Measurements from ENCODE around the gene NEK3.
A peak's percentile ranks its signal among the peaks of the same experiment; 100 is the strongest.
"Not testable (repeated sequence)": the region's sequence is repeated elsewhere in the genome, so short reads cannot be mapped to it uniquely, and the experiment has no call there.

NEK3 gene

GRCh38 chr13:52165411-52165810 lies 6.0 kb upstream of the NEK3 start:
- DNase-seq: no peak

GRCh38 chr13:52164989-52165388 lies 5.6 kb upstream of the NEK3 start:
- DNase-seq: no peak

- DNase-seq: not testable (repeated sequence)
Observed at GRCh38 chr13:52163878-52164277, 4.5 kb upstream of the NEK3 start.

GRCh38 chr13:52162279-52163101 lies 3.1 kb upstream of the NEK3 start:
- DNase-seq: no peak

GRCh38 chr13:52161181-52161646 lies 1.8 kb upstream of the NEK3 start:
- no peak for DNase-seq

- DNase-seq: no peak
Observed at GRCh38 chr13:52160506-52160905, 1.1 kb upstream of the NEK3 start.

GRCh38 chr13:52160053-52160452 lies 656 bp upstream of the NEK3 start:
- no peak for DNase-seq

GRCh38 chr13:52158629-52159158 lies 703 bp downstream of the NEK3 start:
- DNase-seq: no peak

- no peak for DNase-seq
Observed at GRCh38 chr13:52156724-52157261, 2.6 kb downstream of the NEK3 start.

GRCh38 chr13:52155177-52155576 lies 4.2 kb downstream of the NEK3 start:
- no peak for DNase-seq

- DNase-seq: no peak
Observed at GRCh38 chr13:52147225-52147624, 12.2 kb downstream of the NEK3 start.

GRCh38 chr13:52141299-52141698 lies 18.1 kb downstream of the NEK3 start:
- no peak for DNase-seq

GRCh38 chr13:52137489-52137888 lies 21.9 kb downstream of the NEK3 start:
- no peak for DNase-seq

- no peak for DNase-seq
Observed at GRCh38 chr13:52136763-52137162, 22.6 kb downstream of the NEK3 start.

- no peak for DNase-seq
Observed at GRCh38 chr13:52130641-52131040, 28.8 kb downstream of the NEK3 start.

GRCh38 chr13:52128714-52129700 lies 30.4 kb downstream of the NEK3 start, which contains the start of gene NEK5:
Gene NEK5 (minus strand): TSS chr13:52129073. CDS start chr13:52127482, 1,591 bp downstream.
- DNase-seq: peak; percentile 61

GRCh38 chr13:52127783-52128702 lies 31.4 kb downstream of the NEK3 start:
- peak; percentile 56 for DNase-seq

- DNase-seq: no peak
Observed at GRCh38 chr13:52127378-52127777, 32.0 kb downstream of the NEK3 start.

GRCh38 chr13:52125547-52125946 lies 33.9 kb downstream of the NEK3 start:
- no peak for DNase-seq

GRCh38 chr13:52118595-52118994 lies 40.8 kb downstream of the NEK3 start:
- no peak for DNase-seq

- no peak for DNase-seq
Observed at GRCh38 chr13:52118095-52118494, 41.3 kb downstream of the NEK3 start.

GRCh38 chr13:52112591-52112990 lies 46.8 kb downstream of the NEK3 start:
- DNase-seq: no peak

Measured in activated naive CD4-positive, alpha-beta T cell treated with Interleukin-2 at 50 U/mL for 16 hours (primary cell).